Body of pancreas (tissue), 4 donors: ENCODE data around the gene C16orf78.

Source experiments
- POLR2A ChIP-seq, 3 donors: fragments of 450-650 bp; IDR thresholded peaks; one replicate each; pipeline ENCODE4 v1.6.1; 2016; ENCODE audit warnings: antibody characterized with exemption in 3 of 3, mild to moderate bottlenecking in 2 of 3
- TF ChIP-seq, protein P1 (sequence below), 7 experiments: fragments of 450-650 bp in 4 of 7; fragments of 200-600 bp in 3 of 7; sonication (generic) in 3 of 7; IDR thresholded peaks; one replicate each; pipeline ENCODE4 v1.5.1; 2016 to 2019; ENCODE audit warnings: antibody characterized with exemption in 7 of 7

- TF ChIP-seq, protein P1, sequence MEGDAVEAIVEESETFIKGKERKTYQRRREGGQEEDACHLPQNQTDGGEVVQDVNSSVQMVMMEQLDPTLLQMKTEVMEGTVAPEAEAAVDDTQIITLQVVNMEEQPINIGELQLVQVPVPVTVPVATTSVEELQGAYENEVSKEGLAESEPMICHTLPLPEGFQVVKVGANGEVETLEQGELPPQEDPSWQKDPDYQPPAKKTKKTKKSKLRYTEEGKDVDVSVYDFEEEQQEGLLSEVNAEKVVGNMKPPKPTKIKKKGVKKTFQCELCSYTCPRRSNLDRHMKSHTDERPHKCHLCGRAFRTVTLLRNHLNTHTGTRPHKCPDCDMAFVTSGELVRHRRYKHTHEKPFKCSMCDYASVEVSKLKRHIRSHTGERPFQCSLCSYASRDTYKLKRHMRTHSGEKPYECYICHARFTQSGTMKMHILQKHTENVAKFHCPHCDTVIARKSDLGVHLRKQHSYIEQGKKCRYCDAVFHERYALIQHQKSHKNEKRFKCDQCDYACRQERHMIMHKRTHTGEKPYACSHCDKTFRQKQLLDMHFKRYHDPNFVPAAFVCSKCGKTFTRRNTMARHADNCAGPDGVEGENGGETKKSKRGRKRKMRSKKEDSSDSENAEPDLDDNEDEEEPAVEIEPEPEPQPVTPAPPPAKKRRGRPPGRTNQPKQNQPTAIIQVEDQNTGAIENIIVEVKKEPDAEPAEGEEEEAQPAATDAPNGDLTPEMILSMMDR (IDR thresholded peaks at IDR 0.05): no peak
- no peak for TF ChIP-seq POLR2A (IDR thresholded peaks at IDR 0.05)
Observed at GRCh38 chr16:49411121-49411970, 37.7 kb downstream of the C16orf78 start.
